ENCODE data around the gene UNC119. TPM values are rescaled to one million over a fixed set of nuclear protein-coding genes. Genes with fewer than 3 reads are reported as not detected.

Gene UNC119
- total RNA-seq, 1 experiment from 2014 or later, result 68.4 TPM

DNA sequence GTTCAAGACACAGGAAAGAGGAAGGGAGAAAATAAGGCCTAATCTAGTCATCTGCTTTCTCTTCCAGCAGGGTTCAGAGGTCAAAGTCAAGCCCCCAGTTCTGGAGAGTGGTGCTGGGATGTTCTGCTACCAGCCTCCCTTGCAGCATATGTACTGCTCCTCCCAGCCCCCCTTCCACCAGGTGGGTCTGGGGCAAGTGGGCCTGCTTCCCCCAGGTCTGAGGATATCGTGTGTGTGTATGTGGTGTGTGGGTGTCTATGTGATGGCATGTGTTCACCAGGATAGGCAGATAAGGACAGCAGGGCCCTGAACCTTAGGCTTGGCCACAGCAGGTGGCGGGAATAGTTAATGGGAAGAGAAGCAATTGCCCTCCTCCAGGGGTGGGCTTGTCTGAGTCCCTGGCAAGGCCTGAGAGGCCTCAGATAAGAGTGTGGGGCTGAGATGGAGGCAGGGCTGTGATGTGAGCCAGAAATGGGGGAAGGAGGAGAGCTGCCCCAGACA is 25.2 kb downstream of the UNC119 start:
- Histone ChIP-seq H3K9me3 (ENCODE audit: low read length) (no peaks in the 10 kb centered on the region), H3K27me3 (ENCODE audit: low read length) (no peaks in the 10 kb centered on the region), H3F3A (ENCODE audit: low read length, unreplicated experiment) (no peaks in the 10 kb centered on the region), H2AFZ (ENCODE audit: low read length) (no peak overlapping the region), H3K4me3 (ENCODE audit: low read length) (no peak overlapping the region), H3K79me2 (ENCODE audit: low read length) (no peaks in the 10 kb centered on the region), H3K36me3 (ENCODE audit: low read depth, low read length) (no peaks in the 10 kb centered on the region), H3K4me2 (ENCODE audit: low read length) (no peak overlapping the region), H3K9me2 (replicated peaks; ENCODE audit: low read length) (no peaks in the 10 kb centered on the region), H3K27ac (ENCODE audit: low read length) (no peak overlapping the region), H3K4me1 (ENCODE audit: insufficient read depth, low read length) (peaks cover 26% of the 10 kb centered on the region), H4K20me1 (ENCODE audit: low read length) (no peaks in the 10 kb centered on the region), H3K9ac (ENCODE audit: low read length) (no peak overlapping the region)
- DNase-seq (no peak), ATAC-seq (no peak)
- BruUV-seq (replicated peaks), result no TSS peak
- intact Hi-C loops (cut with micrococcal nuclease), result no loop called here
- ChIA-PET POLR2A (ENCODE audit: unreplicated experiment) (no interaction called here), CTCF (no interaction called here)
- TF ChIP-seq, protein P1, sequence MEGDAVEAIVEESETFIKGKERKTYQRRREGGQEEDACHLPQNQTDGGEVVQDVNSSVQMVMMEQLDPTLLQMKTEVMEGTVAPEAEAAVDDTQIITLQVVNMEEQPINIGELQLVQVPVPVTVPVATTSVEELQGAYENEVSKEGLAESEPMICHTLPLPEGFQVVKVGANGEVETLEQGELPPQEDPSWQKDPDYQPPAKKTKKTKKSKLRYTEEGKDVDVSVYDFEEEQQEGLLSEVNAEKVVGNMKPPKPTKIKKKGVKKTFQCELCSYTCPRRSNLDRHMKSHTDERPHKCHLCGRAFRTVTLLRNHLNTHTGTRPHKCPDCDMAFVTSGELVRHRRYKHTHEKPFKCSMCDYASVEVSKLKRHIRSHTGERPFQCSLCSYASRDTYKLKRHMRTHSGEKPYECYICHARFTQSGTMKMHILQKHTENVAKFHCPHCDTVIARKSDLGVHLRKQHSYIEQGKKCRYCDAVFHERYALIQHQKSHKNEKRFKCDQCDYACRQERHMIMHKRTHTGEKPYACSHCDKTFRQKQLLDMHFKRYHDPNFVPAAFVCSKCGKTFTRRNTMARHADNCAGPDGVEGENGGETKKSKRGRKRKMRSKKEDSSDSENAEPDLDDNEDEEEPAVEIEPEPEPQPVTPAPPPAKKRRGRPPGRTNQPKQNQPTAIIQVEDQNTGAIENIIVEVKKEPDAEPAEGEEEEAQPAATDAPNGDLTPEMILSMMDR (conservative IDR thresholded peaks at IDR 0.05; ENCODE audit: low read depth, low read length), result no peak
- TF ChIP-seq EZH2 (IDR thresholded peaks at IDR 0.05; ENCODE audit: low read length, unreplicated experiment), result no peak
- TF ChIP-seq EZH2phosphoT487 (IDR thresholded peaks at IDR 0.05; ENCODE audit: borderline replicate concordance, low read length), result no peak

DNA sequence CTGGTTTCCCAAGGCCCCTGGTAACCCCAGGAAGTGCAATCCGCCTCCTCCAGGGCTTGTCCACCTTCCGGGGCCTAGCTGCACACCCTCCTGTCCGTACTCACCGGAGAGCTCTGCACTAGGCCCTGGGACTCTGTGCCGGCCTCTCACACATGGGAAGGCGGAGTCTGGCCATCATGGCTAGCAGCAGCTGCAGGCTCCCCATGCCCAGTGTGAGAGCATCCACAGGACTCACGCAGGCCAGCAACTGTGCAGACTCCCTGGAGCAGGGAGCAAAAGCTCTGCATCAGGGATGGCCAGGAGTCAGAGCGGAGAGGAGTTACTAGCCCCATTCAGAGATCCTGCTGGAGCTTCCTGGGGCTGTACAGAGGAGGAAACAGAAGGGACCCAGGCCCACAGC is 26.0 kb downstream of the UNC119 start:
- Histone ChIP-seq H4K20me1 (ENCODE audit: low read length) (no peaks in the 10 kb centered on the region), H3K79me2 (ENCODE audit: low read length) (no peaks in the 10 kb centered on the region), H3K27ac (ENCODE audit: low read length) (no peak overlapping the region), H2AFZ (ENCODE audit: low read length) (no peak overlapping the region), H3K9me3 (ENCODE audit: low read length) (no peaks in the 10 kb centered on the region), H3K9me2 (replicated peaks; ENCODE audit: low read length) (no peaks in the 10 kb centered on the region), H3K4me2 (ENCODE audit: low read length) (no peak overlapping the region), H3K27me3 (ENCODE audit: low read length) (no peaks in the 10 kb centered on the region), H3K4me3 (ENCODE audit: low read length) (no peak overlapping the region), H3K36me3 (ENCODE audit: low read depth, low read length) (no peaks in the 10 kb centered on the region), H3F3A (ENCODE audit: low read length, unreplicated experiment) (no peaks in the 10 kb centered on the region), H3K4me1 (ENCODE audit: insufficient read depth, low read length) (peaks cover 26% of the 10 kb centered on the region), H3K9ac (ENCODE audit: low read length) (no peak overlapping the region)
- ChIA-PET CTCF (no interaction called here), POLR2A (ENCODE audit: unreplicated experiment) (no interaction called here)
- no peak for ATAC-seq
- no peak for DNase-seq
- BruUV-seq (replicated peaks), result no TSS peak
- intact Hi-C loops (cut with micrococcal nuclease), result no loop called here
- TF ChIP-seq EZH2 (IDR thresholded peaks at IDR 0.05; ENCODE audit: low read length, unreplicated experiment) (no peak), EZH2phosphoT487 (IDR thresholded peaks at IDR 0.05; ENCODE audit: borderline replicate concordance, low read length) (no peak)
- TF ChIP-seq, protein P1 (conservative IDR thresholded peaks at IDR 0.05; ENCODE audit: low read depth, low read length), result no peak

DNA sequence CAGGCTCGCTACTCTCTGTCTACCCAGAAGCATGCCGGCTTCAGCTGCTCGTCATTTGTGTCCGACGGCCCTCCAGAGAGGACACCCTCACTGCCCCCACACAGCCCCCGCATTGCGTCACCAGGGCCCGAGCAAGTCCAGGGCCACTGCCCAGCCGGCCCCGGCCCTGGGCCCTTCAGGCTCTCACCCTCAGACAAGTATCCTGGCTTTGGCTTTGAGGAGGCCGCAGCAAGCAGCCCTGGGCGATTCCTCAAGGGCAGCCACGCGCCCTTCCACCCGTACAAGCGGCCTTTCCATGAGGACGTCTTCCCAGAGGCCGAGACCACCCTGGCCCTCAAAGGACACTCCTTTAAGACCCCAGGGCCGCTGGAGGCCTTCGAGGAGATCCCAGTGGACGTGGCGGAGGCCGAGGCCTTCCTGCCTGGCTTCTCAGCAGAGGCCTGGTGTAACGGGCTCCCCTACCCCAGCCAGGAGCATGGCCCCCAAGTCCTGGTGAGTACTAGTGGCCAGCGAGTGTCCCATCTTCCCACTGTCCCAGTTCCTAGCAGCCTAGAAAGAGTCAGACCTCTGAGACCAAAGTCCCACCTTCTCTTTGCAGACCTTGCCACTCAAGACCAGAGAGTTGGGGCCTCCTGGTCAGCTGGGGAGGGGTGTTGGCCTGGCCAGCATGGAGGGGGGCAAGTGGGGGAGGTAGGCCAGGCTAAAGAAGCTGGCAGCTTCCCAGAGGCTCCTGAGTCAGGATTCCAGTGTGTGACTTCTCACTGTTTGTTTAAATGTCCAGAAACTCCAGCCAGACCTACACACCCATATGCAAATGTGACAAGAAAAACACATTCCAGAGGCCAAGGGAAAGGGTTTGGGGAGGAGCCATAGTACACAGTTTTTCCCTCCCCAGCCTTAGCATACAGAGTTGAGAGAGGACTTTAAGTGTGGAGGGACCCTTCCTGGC is 27.7 kb downstream of the UNC119 start:
- Histone ChIP-seq H3K79me2 (ENCODE audit: low read length) (no peaks in the 10 kb centered on the region), H3K27me3 (ENCODE audit: low read length) (no peaks in the 10 kb centered on the region), H3K9ac (ENCODE audit: low read length) (no peak overlapping the region), H3F3A (ENCODE audit: low read length, unreplicated experiment) (no peaks in the 10 kb centered on the region), H3K4me2 (ENCODE audit: low read length) (0 out of 2 replicates have a peak overlapping the region, but pooled peaks have one; percentile 23), H3K4me1 (ENCODE audit: insufficient read depth, low read length) (peaks cover 26% of the 10 kb centered on the region), H3K9me3 (ENCODE audit: low read length) (no peaks in the 10 kb centered on the region), H3K4me3 (ENCODE audit: low read length) (no peak overlapping the region), H2AFZ (ENCODE audit: low read length) (no peak overlapping the region), H3K36me3 (ENCODE audit: low read depth, low read length) (no peaks in the 10 kb centered on the region), H3K9me2 (replicated peaks; ENCODE audit: low read length) (no peaks in the 10 kb centered on the region), H3K27ac (ENCODE audit: low read length) (no peak overlapping the region), H4K20me1 (ENCODE audit: low read length) (no peaks in the 10 kb centered on the region)
- POLR2A ChIA-PET (ENCODE audit: unreplicated experiment), result no interaction called here
- ATAC-seq (peak; percentile 85), DNase-seq (peak; percentile 79)
- TF ChIP-seq, protein P1 (conservative IDR thresholded peaks at IDR 0.05; ENCODE audit: low read depth, low read length), result no peak
- TF ChIP-seq EZH2phosphoT487 (IDR thresholded peaks at IDR 0.05; ENCODE audit: borderline replicate concordance, low read length) (no peak), EZH2 (IDR thresholded peaks at IDR 0.05; ENCODE audit: low read length, unreplicated experiment) (no peak)
- intact Hi-C loops (cut with micrococcal nuclease), result no loop called here
- BruUV-seq (replicated peaks), result no TSS peak
- CTCF ChIA-PET, result no interaction called here
